IMR-90 (cell line): ENCODE measurements around the gene ARHGAP45. TPM values are rescaled to one million over a fixed set of nuclear protein-coding genes. Genes with fewer than 3 reads are reported as not detected.

Experiments
- ATAC-seq: fragments of 200-7000 bp; cut with Tn5 transposase; 2 replicates; pipeline ENCODE4 v1.9.1; 2020; ENCODE audit warnings: low read depth, mild to moderate bottlenecking, moderate library complexity
- BruUV-seq: library from RNA; stranded (reverse); fragments of 400-500 nt; replicated peaks from 2 replicates; lab custom pipeline; 2021; lab: Mats Ljungman, UMichigan
- CTCF ChIA-PET: fragments of 300-600 bp; formaldehyde crosslinking; extraction: SDS; loops from one replicate; lab custom pipeline; 2021; ENCODE audit warnings: antibody characterized with exemption; lab: Yijun Ruan, JAX
- POLR2A ChIA-PET: fragments of 300-600 bp; sonication (Branson Sonifier 250); formaldehyde crosslinking; loops from one replicate; lab custom pipeline; 2022; ENCODE audit warnings: antibody characterized with exemption; ENCODE audit not compliant: unreplicated experiment; lab: Charles Lee
- DNase-seq: peaks from one replicate; pipeline ENCODE4 v3.0.0; 2013
- H2AFZ ChIP-seq: replicated peaks from 2 replicates; pipeline ENCODE3; 2013; ENCODE audit warnings: low read length, mild to moderate bottlenecking; ENCODE audit not compliant: poor library complexity
- H2AK5ac ChIP-seq: 2 replicates; pipeline ENCODE4 v1.6.1; 2013; ENCODE audit warnings: low read depth, low read length, inconsistent platforms
- H2AK9ac ChIP-seq: replicated peaks from 2 replicates; pipeline ENCODE3; 2013; ENCODE audit warnings: mild to moderate bottlenecking, low read depth, low read length, moderate library complexity; ENCODE audit not compliant: poor library complexity
- H2BK120ac ChIP-seq: 2 replicates; pipeline ENCODE4 v1.6.1; 2013; ENCODE audit warnings: low read depth, low read length, inconsistent platforms
- H2BK15ac ChIP-seq: 3 replicates; pipeline ENCODE4 v1.6.1; 2013; ENCODE audit warnings: low read depth, low read length, inconsistent platforms
- H2BK20ac ChIP-seq: 2 replicates; pipeline ENCODE4 v1.6.1; 2013; ENCODE audit warnings: low read depth, mild to moderate bottlenecking, inconsistent platforms, low read length, moderate library complexity
- H2BK5ac ChIP-seq: 2 replicates; pipeline ENCODE4 v1.6.1; 2013; ENCODE audit warnings: mild to moderate bottlenecking, low read depth, low read length, inconsistent platforms; ENCODE audit not compliant: poor library complexity, severe bottlenecking
- H3K14ac ChIP-seq: replicated peaks from 2 replicates; pipeline ENCODE4 v1.6.1; 2013; ENCODE audit warnings: low read depth, low read length, inconsistent platforms
- H3K18ac ChIP-seq: 2 replicates; pipeline ENCODE4 v1.6.1; 2013; ENCODE audit warnings: low read depth, low read length, control low read depth
- H3K23ac ChIP-seq: 2 replicates; pipeline ENCODE4 v1.6.1; 2013; ENCODE audit warnings: low read depth, low read length, inconsistent platforms
- H3K27ac ChIP-seq: 2 replicates; pipeline ENCODE4 v1.5.1; 2013; ENCODE audit warnings: mild to moderate bottlenecking, control low read depth, low read length; ENCODE audit not compliant: insufficient read depth
- H3K27me3 ChIP-seq: 2 replicates; pipeline ENCODE4 v1.6.1; 2013; ENCODE audit warnings: low read length; ENCODE audit not compliant: control insufficient read depth, insufficient read depth
- H3K36me3 ChIP-seq: 2 replicates; pipeline ENCODE4 v1.6.1; 2013; ENCODE audit warnings: low read length, mixed read lengths; ENCODE audit not compliant: control insufficient read depth, insufficient read depth
- H3K4ac ChIP-seq: 2 replicates; pipeline ENCODE4 v1.6.1; 2013; ENCODE audit warnings: low read depth, low read length, inconsistent platforms
- H3K4me1 ChIP-seq: 2 replicates; pipeline ENCODE4 v1.6.1; 2013; ENCODE audit warnings: low read length, mixed read lengths; ENCODE audit not compliant: control insufficient read depth, insufficient read depth
- H3K4me2 ChIP-seq: 2 replicates; pipeline ENCODE4 v1.6.1; 2013; ENCODE audit warnings: low read depth, mild to moderate bottlenecking, control low read depth, low read length, moderate library complexity
- H3K4me3 ChIP-seq: 2 replicates; pipeline ENCODE4 v1.5.1; 2013; ENCODE audit warnings: low read depth, mild to moderate bottlenecking, control low read depth, low read length, moderate library complexity; ENCODE audit not compliant: insufficient read depth
- H3K56ac ChIP-seq: 2 replicates; pipeline ENCODE4 v1.6.1; 2013; ENCODE audit warnings: low read length, inconsistent platforms; ENCODE audit not compliant: insufficient read depth; ENCODE audit errors: extremely low read depth
- H3K79me1 ChIP-seq, 2 experiments: 2 replicates each; pipeline ENCODE4 v1.6.1; 2013; ENCODE audit warnings: low read length in 2 of 2, inconsistent platforms in 1 of 2, low read depth in 1 of 2
- H3K9ac ChIP-seq: 2 replicates; pipeline ENCODE4 v1.6.1; 2013; ENCODE audit warnings: low read depth, low read length, control low read depth
- H3K9me1 ChIP-seq: 2 replicates; pipeline ENCODE4 v1.6.1; 2013; ENCODE audit warnings: low read length, inconsistent platforms; ENCODE audit not compliant: insufficient read depth
- H3K9me3 ChIP-seq: 2 replicates; pipeline ENCODE4 v1.6.1; 2013; ENCODE audit warnings: low read length; ENCODE audit not compliant: control insufficient read depth, insufficient read depth
- H4K20me1 ChIP-seq: 2 replicates; pipeline ENCODE4 v1.6.1; 2013; ENCODE audit warnings: low read length, inconsistent platforms; ENCODE audit not compliant: insufficient read depth
- H4K5ac ChIP-seq: 2 replicates; pipeline ENCODE4 v1.6.1; 2013; ENCODE audit warnings: mild to moderate bottlenecking, low read depth, low read length, control low read depth
- H4K8ac ChIP-seq, 2 experiments: 2 replicates each; pipeline ENCODE4 v1.6.1; 2013; ENCODE audit warnings: low read depth in 2 of 2, low read length in 2 of 2, control low read depth in 1 of 2, inconsistent platforms in 1 of 2
- H4K91ac ChIP-seq: 2 replicates; pipeline ENCODE4 v1.6.1; 2013; ENCODE audit warnings: low read depth, low read length, inconsistent platforms; ENCODE audit not compliant: insufficient read depth
- BHLHE40 ChIP-seq: fragments of 150-350 bp; IDR thresholded peaks from 2 replicates; pipeline ENCODE4 v1.6.1; 2016; ENCODE audit warnings: mild to moderate bottlenecking, low read depth, low read length
- CEBPB ChIP-seq: IDR thresholded peaks from 2 replicates; pipeline ENCODE4 v1.6.1; 2012; ENCODE audit warnings: low read depth, low read length, improper control_type of control experiment
- CTCF ChIP-seq: conservative IDR thresholded peaks from 2 replicates; pipeline ENCODE4 v1.5.1; 2012; ENCODE audit warnings: mild to moderate bottlenecking, low read depth, low read length, improper control_type of control experiment
- ELK1 ChIP-seq: fragments of 150-350 bp; IDR thresholded peaks from 2 replicates; pipeline ENCODE4 v1.6.1; 2016; ENCODE audit warnings: low read depth, mild to moderate bottlenecking, low read length, moderate library complexity, borderline replicate concordance
- FOS ChIP-seq: fragments of 150-350 bp; IDR thresholded peaks from 2 replicates; pipeline ENCODE4 v1.6.1; 2016; ENCODE audit warnings: low read depth, low read length
- MAFK ChIP-seq: IDR thresholded peaks from 2 replicates; pipeline ENCODE4 v1.6.1; 2012; ENCODE audit warnings: low read depth, low read length, improper control_type of control experiment
- MAZ ChIP-seq: IDR thresholded peaks from 2 replicates; pipeline ENCODE4 v1.6.1; 2012; ENCODE audit warnings: low read depth, mild to moderate bottlenecking, low read length, improper control_type of control experiment, moderate library complexity, borderline replicate concordance
- MXI1 ChIP-seq: IDR thresholded peaks from 2 replicates; pipeline ENCODE4 v1.6.1; 2012; ENCODE audit warnings: low read depth, mild to moderate bottlenecking, low read length, moderate library complexity, borderline replicate concordance
- NFE2L2 ChIP-seq: fragments of 150-350 bp; IDR thresholded peaks from 2 replicates; pipeline ENCODE4 v1.6.1; 2016; ENCODE audit warnings: low read depth, mild to moderate bottlenecking, low read length
- POLR2A ChIP-seq: IDR thresholded peaks from 2 replicates; pipeline ENCODE4 v1.6.1; 2012; ENCODE audit warnings: mild to moderate bottlenecking, low read depth, low read length
- RAD21 ChIP-seq: IDR thresholded peaks from 2 replicates; pipeline ENCODE4 v1.6.1; 2012; ENCODE audit warnings: low read length, improper control_type of control experiment
- RCOR1 ChIP-seq: IDR thresholded peaks from 2 replicates; pipeline ENCODE4 v1.6.1; 2012; ENCODE audit warnings: mild to moderate bottlenecking, low read length, improper control_type of control experiment; ENCODE audit not compliant: insufficient replicate concordance
- RFX5 ChIP-seq: IDR thresholded peaks from 2 replicates; pipeline ENCODE4 v1.8.0; 2012; ENCODE audit warnings: low read depth, mild to moderate bottlenecking, low read length, moderate library complexity
- SMC3 ChIP-seq: fragments of 150-350 bp; IDR thresholded peaks from 2 replicates; pipeline ENCODE4 v1.6.1; 2016; ENCODE audit warnings: low read depth, mild to moderate bottlenecking, antibody characterized with exemption, low read length, moderate library complexity
- WGBS, 2 experiments: methylation state at CpG; one replicate each; pipeline versions ENCODE4 v1.1.5 to v1.1.7; 2013; ENCODE audit warnings: missing lambda C conversion rate in 2 of 2; ENCODE audit not compliant: insufficient read length in 1 of 2; ENCODE audit errors: extremely low coverage in 2 of 2; 5-methylcytosine and 5-hydroxymethylcytosine counted together
- dilution Hi-C: fragments of 300-500 bp; cut with HindIII; formaldehyde crosslinking; loops from one replicate; pipeline ENCODE4 v1.14.3; 2018; ENCODE audit warnings: low sequenced_read_pairs; ENCODE audit not compliant: unreplicated experiment
- in situ Hi-C: fragments of 300-500 bp; cut with MboI; formaldehyde crosslinking; loops from 3 replicates; pipeline ENCODE4 v1.14.3; 2019; ENCODE audit warnings: low sequenced_read_pairs, inconsistent platforms, mixed read lengths
- intact Hi-C: fragments of 100-400 bp; cut with micrococcal nuclease; formaldehyde crosslinking; loops from 2 replicates; pipeline ENCODE4 v1.10.0; 2022
- polyA plus RNA-seq, 3 experiments: library from polyadenylated mRNA; depleted of rRNA; stranded (reverse); fragments of >200 nt; gene quantifications; 2 replicates each; pipeline ENCODE4 v1.2.3, GENCODE V29; 2012; ENCODE audit warnings: low replicate concordance in 1 of 3
- total RNA-seq: library from RNA; depleted of rRNA; stranded (reverse); fragments of >200 nt; gene quantifications from 2 replicates; pipeline ENCODE4 v1.2.3, GENCODE V29; 2012

Gene ARHGAP45
- total and polyA plus RNA-seq, 2 of the 4 experiments (the other 2 are of a cell fraction) = 1.3 to 1.7 TPM

GRCh38 chr19:1123885-1124677 is 57.1 kb downstream of the ARHGAP45 start:
- ChIA-PET CTCF (interaction anchor here (1.2 kb wide), 1 partner anchor 11 kb away, joined by 4 read pairs; no protein-coding TSS in a partner anchor), POLR2A (interaction anchor here (0.9 kb wide), 1 partner anchor 53 kb away, joined by 5 read pairs; no protein-coding TSS in a partner anchor)
- no peak for DNase-seq
- Histone ChIP-seq H3K4ac (no peak overlapping the region), H3K4me1 (peaks cover 7% of the 10 kb centered on the region), H4K5ac (no peak overlapping the region), H3K27me3 (no peaks in the 10 kb centered on the region), H2BK120ac (no peak overlapping the region), H3K36me3 (peaks cover 84% of the 10 kb centered on the region), H2AFZ (no peak overlapping the region), H4K8ac (no peak overlapping the region), H3K4me2 (no peak overlapping the region), H2BK5ac (no peak overlapping the region), H3K9me1 (peaks cover 8% of the 10 kb centered on the region; the same call in 1 of the 2 replicates), H3K79me1 (peaks cover 21 to 75% of the 10 kb centered on the region in 2 experiments), H4K91ac (no peak overlapping the region), H4K20me1 (peaks cover 29% of the 10 kb centered on the region), H3K27ac (no peak overlapping the region), H2BK15ac (no peak overlapping the region), H2AK9ac (peak overlapping the region; percentile 28), H3K56ac (no peak overlapping the region), H3K4me3 (no peak overlapping the region), H3K9ac (no peak overlapping the region), H2AK5ac (no peak overlapping the region), H2BK20ac (no peak overlapping the region), H3K9me3 (no peaks in the 10 kb centered on the region), H3K23ac (no peak overlapping the region), H3K18ac (no peak overlapping the region), H3K14ac (no peak overlapping the region)
- in situ Hi-C loops = no loop called here
- dilution Hi-C loops = no loop called here
- ATAC-seq = no peak
- 79% methylated on average over 16 of the region's 23 CpGs; no CpG with 5 or more reads in 1 of the 2 experiments for WGBS, 2 experiments
- intact Hi-C loops = no loop called here
- BruUV-seq = no TSS peak
- TF ChIP-seq NFE2L2 = no peak
- no peak for TF ChIP-seq SMC3
- TF ChIP-seq MAZ = no peak
- TF ChIP-seq MAFK = no peak
- no peak for TF ChIP-seq RFX5
- TF ChIP-seq ELK1 = no peak
- TF ChIP-seq POLR2A = no peak
- TF ChIP-seq BHLHE40 = no peak
- TF ChIP-seq RCOR1 = no peak
- TF ChIP-seq FOS = no peak
- TF ChIP-seq RAD21 = no peak
- TF ChIP-seq MXI1 = no peak
- no peak for TF ChIP-seq CEBPB
- no peak for TF ChIP-seq CTCF
